HG03460 (cell line): ENCODE results near the gene THOC5.
"Not testable (repeated sequence)": the region's sequence is repeated elsewhere in the genome, so short reads cannot be mapped to it uniquely, and the experiment has no call there.

ENCODE experiments used
- ATAC-seq: cut with Tn5 transposase; IDR thresholded peaks from one replicate; pipeline ENCODE4 v1.9.1; 2021; ENCODE audit not compliant: unreplicated experiment

THOC5 gene

DNA sequence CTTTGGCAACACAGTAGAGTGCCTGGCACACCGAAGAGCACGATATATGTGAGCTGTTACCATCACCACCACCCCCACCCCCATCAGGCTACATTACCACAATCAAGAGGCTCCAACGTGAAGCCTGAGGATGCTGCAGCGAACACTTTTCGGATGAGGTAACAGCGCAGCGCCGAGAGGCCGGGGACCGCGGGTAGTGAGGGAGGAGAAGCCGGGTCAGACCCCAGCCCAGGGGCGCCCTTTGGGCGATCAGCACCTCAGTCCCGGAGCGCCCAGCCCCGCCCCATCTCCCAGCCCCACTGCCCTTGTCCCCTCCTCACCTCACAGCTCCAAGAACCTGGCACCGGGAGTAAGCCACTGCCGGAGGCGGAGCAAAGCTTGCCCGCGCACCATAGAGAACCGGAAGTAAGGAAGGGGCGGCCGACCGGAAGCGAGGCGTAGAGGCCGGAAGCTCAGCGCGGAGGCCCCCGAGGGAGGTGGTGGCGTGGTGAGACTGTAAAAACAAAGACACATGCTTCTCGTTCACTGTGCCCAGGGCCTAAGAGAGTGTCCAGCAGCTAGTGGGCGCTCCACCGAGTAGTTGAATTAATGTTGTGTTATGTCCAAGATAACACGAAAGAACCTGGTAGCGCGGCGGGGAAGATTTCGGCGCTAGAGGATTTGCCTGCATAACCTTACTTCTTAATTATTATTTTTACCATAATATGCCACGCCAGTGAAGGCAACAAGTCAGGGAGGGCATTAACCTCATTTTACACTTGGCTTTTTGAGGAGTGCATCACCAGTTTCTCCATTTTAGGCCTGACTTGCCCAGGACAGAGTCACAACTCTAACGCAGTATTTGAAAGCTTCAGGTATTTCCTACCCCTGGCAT, at the start of gene THOC5:
TSS of gene THOC5 (minus strand) at position 407 of the 874 bp plus-strand sequence. CDS start 4,610 bp downstream, outside the sequence.
- peak; percentile 91 for ATAC-seq

DNA sequence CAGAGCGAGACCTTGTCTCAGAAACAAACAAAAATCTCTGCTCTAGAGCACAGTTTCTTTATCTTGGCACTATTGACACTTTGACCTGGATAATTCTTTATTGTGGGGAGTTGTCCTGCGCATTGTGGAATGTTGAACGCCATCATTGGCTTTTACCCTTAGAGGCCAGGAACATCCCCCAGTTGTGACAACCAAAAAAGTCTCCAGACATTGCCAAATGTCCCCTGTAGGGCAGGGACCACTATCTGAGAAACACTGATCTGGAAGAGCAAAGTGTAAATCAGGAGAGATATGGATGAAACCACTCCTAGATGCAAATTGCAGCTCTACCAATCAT, 45.1 kb upstream of the THOC5 start:
- no peak for ATAC-seq

DNA sequence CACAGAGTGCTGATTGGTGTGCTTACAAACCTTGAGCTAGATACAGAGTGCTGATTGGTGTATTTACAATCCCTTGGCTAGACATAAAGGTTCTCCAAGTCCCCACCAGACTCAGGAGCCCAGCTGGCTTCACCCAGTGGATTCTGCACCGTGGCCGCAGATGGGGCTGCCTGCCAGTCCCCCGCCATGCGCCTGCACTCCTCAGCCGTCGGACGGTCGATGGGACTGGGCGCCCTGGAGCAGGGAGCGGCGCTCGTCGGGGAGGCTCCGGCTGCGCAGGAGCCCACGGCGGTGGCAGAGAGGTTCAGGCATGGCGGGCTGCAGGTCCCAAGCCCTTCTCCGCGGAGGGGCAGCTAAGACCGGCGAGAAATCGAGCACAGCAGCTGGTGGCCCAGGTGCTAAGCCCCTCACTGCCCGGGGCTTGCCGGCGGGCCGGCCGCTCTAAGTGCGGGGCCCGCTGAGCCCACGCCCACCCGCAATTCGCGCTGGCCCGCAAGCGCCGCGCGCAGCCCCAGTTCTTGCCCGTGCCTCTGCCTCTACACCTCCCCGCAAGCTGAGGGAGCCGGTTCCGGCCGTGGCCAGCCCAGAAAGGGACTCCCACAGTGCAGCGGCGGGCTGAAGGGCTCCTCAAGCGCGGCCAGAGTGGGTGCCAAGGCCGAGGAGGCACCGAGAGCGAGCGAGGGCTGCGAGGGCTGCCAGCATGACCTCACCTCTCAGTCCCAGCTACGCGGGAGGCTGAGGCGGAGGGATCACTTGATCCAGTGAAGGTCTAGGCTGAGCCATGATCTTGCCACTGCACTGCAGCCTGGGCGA, 44.5 kb upstream of the THOC5 start:
- ATAC-seq, result not testable (repeated sequence)

DNA sequence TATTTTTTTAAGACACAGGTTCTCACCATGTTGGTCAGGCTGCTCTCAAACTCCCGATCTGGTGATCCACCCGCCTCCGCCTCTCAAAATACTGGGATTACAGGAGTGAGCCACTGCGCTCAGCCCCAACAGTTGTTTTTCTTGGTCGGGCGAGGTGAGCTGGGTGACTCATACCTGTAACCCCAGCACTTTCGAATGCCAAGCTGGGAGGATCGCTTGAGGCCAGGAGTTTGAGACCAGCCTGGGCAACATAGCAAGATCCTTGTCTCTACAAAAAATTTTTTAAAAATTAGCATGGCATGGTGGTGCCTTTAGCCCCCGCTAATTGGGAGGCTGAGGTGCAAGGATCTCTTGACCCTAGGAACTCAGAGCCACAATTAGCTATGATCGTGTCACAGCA, 42.9 kb upstream of the THOC5 start:
- no peak for ATAC-seq

DNA sequence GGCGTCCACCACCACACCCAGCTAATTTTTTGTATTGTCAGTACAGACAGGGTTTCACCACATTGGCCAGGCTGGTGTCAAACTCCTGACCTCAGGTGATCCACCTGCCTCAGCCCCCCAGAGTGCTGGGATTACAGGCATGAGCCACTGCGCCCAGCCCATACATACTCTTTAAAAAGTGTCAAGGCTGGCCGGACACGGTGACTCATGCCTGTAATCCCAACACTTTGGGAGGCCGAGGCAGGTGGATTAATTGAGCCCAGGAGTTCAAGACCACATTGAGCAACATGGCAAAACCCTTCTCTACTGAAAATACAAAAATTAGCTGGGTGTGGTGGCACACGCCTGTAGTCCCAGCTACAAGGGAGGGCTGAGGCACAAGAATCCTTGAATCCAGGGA, 40.9 kb upstream of the THOC5 start:
- ATAC-seq, result not testable (repeated sequence)

DNA sequence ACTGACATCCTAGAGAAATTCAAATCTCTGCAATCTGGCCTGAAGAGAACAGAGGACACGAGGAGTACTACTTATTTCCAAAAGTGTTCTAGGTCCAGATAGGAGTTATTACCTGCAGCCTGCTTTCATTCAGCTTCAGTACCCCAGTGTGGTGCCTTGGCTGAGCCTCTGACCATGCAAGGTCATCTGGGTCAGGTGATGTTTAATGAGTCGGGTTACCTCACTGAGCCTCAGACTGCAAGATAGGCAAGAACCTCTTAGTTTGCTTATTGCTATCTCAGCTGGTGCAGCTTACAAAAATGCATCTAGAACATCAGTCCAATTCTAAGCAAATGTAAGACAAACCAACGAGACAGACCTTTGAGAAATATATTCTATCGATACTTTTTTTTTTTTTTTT, 40.4 kb upstream of the THOC5 start:
- ATAC-seq, result no peak

DNA sequence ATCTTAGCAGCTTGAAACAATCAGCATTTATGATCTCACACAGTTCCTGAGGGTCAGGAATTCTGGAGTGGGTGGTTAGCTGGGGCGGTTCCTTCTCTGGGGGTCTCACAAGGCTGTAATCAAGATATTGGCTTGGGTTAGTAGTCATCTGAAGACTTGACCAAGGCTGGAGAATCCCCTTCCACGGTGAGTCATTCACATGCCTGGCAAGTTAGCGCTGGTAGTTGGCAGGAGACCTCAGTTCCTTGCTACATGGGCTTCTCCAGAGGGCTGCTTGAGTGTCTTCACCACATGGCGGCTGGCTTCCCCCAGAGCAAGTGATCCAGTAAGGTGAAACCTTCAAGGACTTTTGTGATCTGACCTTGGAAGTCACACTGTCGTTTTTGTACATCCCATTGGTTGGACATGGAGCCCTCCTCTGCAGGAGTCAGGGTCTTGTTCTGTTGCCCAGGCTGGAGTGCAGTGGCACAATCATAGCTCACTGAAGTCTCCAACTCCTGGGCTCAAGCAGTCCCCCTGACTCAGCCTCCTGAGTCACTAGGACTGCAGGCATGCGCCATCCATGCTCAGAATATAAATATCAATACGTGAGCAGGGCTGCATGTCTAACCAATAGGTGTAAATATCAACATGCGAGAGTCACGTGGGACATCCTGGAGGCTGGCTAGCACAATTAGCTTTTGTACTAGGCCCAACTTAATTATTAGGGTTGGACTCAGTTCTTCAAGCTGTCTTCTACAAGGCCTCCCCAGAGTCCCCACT, 34.6 kb upstream of the THOC5 start:
- ATAC-seq, result no peak

DNA sequence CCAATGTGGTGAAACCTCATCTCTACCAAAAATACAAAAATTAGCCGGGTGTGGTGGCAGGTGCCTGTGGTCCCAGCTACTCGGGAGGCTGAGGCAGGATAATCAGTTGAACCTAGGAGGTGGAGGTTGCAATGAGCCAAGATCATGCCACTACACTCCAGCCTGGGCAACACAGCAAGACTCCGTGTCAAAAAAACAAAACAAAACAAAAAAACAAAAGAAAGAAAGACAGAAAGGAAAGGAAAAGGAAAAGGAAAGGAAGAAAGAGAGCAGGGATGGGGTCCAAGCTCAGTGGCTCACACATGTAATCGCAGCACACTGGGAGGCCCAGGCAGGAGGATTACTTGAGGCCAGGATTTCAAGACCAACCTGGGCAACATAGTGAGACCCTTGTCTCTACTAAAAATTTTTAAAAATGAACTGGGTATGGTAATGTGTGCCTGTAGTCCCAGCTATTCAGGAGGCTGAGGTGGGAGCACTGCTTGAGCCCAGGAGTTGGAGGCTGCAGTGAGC, 32.7 kb upstream of the THOC5 start:
- not testable (repeated sequence) for ATAC-seq

DNA sequence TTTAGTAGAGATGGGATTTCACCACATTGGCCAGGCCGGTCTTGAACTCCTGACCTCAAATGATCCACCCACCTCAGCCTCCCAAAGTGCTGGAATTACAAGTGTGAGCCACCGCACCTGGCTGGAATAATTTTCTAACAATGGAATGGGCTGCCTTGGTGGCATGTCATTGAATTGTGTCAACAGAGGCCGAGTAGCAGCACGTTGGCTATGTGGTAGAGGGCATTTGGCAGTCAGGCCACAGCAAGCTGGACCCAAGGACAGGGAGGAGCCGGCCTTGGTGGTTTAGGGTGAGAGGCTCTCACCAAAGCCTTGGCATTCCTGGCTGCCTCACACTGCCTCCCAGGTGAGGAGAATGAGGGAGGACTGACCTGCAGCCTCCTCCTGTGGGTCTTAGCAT, 31.4 kb upstream of the THOC5 start:
- ATAC-seq, result no peak

DNA sequence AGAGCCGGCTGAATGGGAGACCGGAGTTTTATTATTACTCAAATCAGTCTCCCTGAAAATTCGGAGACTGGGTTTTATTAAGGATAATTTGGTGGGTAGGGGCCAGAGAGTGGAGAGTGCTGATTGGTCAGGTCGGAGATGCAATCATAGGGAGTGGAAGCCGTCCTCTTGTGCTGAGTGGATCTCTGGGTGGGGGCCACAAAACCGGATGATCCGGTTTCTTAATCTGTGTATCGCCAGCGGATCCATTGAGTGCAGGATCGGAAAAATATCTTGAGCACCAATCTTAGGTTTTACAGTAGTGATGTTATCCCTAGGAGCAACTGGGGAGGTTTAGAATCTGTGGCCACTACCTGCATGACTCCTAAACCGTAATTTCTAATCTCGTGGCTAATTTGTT, 28.2 kb upstream of the THOC5 start:
- no peak for ATAC-seq

DNA sequence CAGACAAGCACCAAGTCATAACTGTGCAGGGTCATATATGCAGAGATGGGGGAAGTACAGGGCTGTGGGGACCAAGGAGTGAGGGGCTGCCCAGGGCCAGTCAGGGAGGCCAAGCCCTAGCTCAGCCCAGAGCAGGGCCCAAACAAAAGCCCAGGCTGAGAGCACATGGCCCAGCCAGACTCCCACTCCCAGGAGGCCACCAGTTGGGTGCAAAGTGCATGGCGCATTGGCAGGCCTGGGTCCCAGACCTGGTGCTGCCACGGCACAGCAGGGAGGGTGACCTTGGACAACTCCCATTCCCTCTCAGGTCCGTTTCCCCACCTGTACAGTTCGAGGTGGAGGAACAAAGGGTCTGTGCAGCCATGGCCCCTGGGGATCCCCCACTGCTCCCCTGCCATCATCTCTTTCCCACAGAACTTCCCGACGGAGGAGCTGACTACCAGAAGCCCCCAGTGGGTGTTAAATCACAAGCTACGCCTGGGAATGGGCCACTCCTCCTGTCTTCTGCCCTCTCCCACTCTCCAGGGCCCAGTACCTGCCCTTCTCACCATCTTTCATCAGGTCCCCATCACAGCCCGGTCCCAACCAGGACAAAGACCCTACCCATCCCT, 26.7 kb upstream of the THOC5 start:
- peak; percentile 14 for ATAC-seq

DNA sequence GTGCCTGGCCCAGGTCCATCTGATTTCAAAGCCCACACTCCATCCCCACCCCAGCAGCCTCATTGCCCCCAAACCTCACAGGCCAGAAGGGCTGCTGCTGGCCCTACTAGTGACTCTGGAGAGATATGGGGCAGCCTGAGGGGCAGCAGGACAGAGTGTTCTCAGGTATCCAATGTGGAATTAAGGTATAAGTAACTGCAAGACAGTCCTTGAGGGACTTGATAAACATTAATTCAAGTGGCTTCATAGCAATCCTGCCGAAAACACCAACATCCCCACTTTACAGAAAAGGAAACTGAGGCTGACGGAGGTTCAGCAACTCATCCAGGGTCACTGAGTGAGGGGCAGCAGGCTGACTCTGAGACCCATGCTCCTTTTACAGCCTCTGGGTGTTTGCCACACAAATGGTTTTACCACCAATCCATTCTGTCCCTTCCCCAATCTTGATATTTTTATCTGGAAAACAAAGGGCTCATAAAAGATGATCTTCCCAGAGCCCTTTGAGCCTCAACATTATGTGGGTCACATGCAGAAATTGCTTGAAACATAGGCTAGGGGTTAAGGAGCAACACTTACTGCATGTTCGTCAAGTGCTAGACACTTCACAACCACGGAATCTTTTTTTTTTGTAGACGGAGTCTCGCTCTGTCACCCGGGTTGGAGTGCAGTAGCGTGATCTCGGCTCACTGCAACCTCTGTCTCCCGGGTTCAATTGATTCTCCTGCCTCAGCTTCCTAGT, 25.1 kb upstream of the THOC5 start:
- ATAC-seq, result no peak

DNA sequence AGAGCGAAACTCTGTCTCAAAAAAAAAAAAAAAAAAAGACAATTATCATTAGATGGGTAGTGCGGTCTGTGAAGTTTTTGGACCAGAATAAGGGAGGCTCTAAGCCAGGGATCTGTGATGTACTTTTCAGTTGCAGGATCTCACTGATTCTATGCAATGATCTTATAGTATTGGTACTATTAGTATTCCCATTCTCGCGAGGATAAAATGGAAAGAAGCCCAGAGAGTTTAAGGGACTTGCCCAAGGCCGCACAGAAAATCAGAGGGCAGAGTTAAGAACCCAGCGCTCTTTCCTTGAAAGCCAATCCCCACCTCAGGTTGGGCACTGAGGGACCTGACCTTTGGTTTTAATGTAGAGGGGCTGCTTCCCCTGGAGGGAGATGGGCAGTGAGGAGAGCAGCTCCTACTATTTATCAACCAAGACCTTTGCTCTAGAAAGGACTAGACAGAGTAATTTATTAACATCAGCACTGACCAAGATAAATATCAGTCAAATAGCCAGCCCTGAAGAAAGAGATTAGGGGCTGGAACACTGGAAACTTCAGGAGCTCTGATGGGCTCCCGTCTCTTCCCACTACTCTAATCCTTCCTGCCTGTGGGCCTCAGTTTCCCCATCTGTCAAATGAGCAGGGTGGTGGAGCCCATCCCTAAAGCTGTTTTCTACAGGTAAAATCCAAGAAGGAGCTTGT, 21.3 kb upstream of the THOC5 start:
- no peak for ATAC-seq

DNA sequence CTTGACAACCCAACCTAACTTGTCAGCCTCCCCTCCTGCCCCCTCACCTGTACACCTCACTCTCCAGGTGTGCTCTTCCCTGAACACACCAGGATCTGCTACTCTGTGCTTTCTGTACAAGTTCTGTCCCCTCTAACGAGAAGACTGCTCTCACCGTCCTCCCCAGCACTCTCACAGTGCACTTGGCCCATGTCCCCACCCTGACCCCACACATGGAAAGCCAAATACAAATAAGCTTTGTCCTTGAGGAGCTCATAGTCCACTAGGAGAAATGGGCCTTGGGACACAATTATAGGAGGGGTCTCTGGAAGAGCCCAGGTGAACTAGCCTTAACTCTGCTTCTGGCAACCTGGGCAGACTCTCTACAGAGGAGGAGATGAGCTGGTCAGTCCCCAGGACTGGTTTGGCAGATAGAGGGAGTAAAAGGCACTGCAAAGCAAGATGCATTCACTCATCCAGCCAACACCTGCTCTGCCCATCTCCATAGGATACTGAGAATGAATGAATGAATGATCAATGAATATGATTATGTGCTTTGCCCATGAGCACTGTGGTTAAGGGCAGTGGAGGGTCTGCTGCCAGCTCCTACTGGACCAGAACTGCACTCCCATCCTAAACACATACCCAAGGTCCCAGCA, 17.5 kb upstream of the THOC5 start:
- ATAC-seq, result no peak

DNA sequence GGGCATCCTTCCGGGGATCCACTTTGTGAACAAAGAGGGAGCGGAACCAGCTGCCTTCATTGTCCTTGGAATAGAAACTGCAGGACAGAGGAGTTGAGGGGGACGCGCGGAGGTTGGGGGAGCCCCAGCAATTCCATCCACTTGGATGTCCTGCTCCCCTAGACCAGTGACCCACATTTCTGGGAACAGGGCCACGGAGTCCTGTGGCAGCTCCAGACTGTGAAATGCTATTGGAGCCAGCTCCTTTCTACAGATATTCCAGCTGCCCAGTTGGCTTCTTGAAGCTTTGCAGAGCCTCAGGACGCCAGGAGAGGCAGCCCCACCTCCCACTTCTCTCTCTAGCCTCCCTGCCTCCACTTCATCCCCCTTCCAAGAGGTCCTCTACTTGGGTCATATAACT, 16.9 kb upstream of the THOC5 start:
- ATAC-seq, result no peak

DNA sequence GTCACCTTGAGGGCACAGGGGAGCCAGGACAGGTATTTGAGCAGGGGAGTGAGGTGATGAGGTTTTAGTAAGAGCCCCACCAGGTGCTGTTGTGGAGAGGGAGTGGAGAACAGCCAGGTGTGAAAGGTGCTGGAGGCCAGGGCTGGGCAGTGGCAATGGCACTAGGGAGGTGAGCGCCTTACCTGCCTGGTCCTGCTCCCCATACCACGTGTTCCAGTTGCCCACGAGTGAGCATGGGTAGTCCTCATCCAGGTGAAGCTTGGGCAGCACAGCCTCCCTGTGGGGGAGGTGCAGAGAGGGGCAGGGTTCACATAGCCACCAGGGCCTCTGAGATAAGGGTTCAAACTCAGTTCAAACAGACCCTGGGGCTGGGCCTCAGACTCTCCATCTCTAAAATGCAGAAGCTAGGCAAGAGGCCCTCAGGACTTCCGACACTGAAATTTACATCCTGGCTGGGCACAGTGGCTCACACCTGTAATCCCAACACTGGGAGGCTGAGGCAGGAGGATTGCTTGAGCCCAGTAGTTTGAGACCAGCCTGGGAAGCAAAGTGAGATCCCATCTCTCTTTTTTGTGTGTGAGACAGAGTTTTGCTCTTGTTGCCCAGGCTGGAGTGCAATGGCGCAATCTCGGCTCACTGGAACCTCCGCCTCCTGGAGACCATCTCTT, 15.6 kb upstream of the THOC5 start:
- no peak for ATAC-seq

DNA sequence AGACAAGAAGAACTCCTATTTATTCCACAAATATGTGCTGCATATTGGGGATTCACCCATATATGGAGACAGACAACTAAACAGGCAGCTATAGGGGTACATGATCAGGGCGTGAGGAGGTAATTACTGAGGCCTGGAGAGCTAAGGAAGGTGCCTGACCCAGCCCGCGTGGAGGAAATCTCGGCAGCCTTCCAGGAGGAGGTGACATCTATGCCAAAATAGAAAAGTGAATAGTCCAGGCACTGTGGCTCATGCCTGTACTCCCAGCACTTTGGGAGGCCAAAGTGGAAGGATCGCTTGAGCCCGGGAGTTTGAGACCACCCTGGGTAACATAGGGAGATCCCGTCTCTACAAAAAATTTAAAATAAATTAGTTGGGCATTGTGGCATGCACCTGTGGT, 13.8 kb upstream of the THOC5 start:
- no peak for ATAC-seq

DNA sequence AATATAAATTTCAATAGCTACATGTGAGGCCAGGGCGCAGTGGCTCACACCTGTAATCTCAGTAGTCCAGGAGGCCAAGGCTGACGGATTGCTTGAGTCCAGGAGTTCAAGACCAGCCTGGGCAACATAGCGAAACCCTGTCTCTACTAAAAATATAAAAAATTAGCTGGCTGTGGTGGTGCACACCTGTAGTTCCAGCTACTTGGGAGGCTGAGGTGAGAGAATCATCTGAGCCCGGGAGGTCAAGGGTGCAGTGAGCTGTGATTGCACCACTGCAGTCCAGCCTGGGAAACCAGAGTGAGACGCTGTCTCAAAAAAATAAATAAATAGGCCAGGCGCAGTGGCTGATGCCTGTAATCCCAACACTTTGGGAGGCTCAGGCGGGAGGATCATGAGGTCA, 13.0 kb upstream of the THOC5 start:
- ATAC-seq, result not testable (repeated sequence)
